Pulmonary artery endothelial cell (primary cell): Measurements from ENCODE around the gene BRCA2. TPM values are rescaled to one million over a fixed set of nuclear protein-coding genes. Genes with fewer than 3 reads are reported as not detected.
A peak's percentile ranks its signal among the peaks of the same experiment; 100 is the strongest.

ENCODE experiments used
- DNase-seq: peaks from one replicate; pipeline ENCODE4 v3.0.0-alpha.2; 2011; ENCODE audit warnings: low read depth, low spot score
- total RNA-seq: library from RNA; depleted of rRNA; stranded (reverse); fragments of >200 nt; gene quantifications from 2 replicates; pipeline ENCODE4 v1.2.3, GENCODE V29; 2014

The BRCA2 gene, protein sequence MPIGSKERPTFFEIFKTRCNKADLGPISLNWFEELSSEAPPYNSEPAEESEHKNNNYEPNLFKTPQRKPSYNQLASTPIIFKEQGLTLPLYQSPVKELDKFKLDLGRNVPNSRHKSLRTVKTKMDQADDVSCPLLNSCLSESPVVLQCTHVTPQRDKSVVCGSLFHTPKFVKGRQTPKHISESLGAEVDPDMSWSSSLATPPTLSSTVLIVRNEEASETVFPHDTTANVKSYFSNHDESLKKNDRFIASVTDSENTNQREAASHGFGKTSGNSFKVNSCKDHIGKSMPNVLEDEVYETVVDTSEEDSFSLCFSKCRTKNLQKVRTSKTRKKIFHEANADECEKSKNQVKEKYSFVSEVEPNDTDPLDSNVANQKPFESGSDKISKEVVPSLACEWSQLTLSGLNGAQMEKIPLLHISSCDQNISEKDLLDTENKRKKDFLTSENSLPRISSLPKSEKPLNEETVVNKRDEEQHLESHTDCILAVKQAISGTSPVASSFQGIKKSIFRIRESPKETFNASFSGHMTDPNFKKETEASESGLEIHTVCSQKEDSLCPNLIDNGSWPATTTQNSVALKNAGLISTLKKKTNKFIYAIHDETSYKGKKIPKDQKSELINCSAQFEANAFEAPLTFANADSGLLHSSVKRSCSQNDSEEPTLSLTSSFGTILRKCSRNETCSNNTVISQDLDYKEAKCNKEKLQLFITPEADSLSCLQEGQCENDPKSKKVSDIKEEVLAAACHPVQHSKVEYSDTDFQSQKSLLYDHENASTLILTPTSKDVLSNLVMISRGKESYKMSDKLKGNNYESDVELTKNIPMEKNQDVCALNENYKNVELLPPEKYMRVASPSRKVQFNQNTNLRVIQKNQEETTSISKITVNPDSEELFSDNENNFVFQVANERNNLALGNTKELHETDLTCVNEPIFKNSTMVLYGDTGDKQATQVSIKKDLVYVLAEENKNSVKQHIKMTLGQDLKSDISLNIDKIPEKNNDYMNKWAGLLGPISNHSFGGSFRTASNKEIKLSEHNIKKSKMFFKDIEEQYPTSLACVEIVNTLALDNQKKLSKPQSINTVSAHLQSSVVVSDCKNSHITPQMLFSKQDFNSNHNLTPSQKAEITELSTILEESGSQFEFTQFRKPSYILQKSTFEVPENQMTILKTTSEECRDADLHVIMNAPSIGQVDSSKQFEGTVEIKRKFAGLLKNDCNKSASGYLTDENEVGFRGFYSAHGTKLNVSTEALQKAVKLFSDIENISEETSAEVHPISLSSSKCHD (N-terminal part only)
- 7.0 and 10.6 TPM in 2 replicates for total RNA-seq

DNA sequence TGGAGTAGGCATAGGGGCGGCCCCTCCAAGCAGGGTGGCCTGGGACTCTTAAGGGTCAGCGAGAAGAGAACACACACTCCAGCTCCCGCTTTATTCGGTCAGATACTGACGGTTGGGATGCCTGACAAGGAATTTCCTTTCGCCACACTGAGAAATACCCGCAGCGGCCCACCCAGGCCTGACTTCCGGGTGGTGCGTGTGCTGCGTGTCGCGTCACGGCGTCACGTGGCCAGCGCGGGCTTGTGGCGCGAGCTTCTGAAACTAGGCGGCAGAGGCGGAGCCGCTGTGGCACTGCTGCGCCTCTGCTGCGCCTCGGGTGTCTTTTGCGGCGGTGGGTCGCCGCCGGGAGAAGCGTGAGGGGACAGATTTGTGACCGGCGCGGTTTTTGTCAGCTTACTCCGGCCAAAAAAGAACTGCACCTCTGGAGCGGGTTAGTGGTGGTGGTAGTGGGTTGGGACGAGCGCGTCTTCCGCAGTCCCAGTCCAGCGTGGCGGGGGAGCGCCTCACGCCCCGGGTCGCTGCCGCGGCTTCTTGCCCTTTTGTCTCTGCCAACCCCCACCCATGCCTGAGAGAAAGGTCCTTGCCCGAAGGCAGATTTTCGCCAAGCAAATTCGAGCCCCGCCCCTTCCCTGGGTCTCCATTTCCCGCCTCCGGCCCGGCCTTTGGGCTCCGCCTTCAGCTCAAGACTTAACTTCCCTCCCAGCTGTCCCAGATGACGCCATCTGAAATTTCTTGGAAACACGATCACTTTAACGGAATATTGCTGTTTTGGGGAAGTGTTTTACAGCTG lies at the start of gene BRCA2, which contains the start of gene ZAR1L:
TSS of gene BRCA2 (plus strand) at position 271 of the 790 bp plus-strand sequence. CDS start 953 bp downstream, outside the sequence.
TSS of gene ZAR1L (minus strand) at position 126 of the 790 bp plus-strand sequence. CDS start 3,438 bp downstream, outside the sequence.
- peak; percentile 71 for DNase-seq

DNA sequence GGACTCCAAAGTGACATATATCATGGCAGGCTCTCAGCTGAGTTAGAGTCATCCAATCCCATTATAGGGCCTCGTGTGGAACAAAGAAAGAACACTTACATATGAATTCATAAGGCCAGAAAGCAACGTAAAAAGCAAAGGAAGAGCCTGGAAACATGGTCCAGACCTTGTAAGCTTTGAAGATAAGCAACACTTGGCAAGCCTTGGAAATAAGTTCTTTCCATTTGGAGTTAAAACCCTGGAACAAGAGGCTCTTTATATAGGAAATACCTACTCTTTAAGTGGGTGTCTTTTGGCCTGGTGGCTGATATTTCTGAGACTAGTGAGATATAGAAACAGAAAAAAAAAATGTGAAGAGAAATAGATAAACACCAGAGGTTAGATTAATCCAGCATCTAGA lies 49.6 kb upstream of the BRCA2 start:
- no peak for DNase-seq

DNA sequence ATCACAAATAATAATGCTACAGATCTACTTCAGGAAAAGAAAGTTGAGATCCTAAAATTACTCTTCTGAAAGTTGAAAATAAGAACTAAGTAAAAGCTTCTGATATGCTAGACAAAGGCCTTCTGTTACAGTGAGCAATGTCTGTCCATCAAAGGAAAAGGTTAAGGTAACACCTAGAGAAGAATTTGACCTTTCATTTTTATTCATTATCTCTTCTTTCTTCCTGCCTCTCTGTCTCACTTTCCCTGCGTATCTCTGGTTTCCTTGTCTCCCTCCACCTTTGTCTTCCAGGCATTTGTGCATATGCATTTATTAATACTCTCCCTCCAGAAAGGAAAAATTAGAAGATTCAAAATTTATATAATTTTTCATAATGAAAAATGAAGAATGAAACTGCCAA lies 49.2 kb upstream of the BRCA2 start:
- no peak for DNase-seq

DNA sequence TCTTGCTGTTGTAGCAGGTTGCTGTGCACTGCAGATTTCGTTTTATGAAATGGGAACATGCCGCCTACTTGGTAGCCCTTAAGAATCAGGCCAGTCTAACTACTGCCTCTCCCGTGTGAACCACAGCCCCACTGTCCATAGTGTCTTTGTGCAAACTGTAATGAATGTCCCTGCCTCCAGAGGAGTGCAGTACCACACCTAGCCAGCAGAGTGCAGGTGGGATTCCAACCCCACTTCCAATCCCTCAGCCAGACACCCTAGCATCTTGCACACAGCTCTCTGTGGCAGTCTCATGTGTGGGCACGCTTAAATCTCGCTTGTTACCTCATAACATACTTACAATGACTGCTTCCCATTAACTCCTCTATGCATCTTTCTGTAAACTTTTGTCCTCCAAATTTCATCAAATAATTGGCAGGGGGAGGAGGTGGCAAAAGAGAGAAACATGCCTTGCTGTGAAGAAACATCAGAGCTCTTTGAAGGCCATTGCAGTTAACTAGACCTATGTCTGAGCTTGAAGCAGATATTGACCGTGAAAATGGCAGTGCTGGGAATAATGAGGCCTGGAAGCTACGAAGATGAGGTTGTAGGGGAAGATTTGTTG lies 47.4 kb upstream of the BRCA2 start:
- no peak for DNase-seq

DNA sequence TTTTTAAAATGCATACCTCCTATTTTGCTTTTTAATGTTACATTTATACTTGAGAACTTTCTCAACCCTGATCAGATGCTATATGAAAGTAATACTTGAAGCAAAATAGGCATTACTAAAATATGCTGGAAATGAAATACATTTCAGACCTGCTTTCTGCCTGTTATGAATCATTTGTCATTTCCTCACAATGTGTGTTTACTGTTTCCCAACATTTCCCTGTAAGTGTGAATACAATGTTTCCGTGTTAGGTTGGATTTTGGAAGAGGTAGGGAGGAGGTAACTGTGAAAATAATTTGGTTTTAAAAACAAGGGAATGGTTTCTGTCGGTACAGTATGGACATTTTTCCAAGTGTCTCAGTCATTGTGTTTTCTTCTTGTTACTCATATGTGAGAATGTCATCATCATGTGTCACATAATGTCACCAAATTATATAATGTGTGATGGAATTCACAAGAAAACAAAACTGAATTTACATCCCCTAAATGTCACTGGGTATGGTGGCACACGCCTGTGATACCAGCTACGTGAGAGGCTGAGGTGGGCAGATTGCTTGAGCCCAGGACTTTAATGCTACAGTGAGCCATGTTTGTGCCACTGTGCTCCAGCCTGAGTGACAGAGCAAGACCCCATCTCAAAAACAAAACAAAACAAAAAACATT lies 43.2 kb upstream of the BRCA2 start:
- DNase-seq: peak; percentile 30

DNA sequence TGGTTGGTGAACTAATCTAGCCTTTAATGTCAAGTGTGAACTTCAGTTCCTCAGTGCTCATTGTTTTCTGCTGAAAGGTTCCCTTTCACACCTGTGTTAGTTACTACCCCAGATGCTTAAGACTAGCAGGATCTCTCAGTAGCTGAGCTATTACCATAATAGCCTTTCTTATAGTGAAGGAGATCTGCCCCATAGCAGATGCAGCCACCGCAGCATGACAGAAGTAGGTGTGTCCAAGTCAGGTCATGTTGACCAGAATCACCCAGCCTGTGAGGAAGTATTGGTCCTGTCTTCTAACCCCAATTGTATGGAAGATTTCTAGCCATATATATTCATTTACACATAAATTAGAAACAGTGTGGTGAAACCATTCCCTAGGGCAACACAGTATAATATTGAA lies 37.5 kb upstream of the BRCA2 start:
- DNase-seq: no peak

DNA sequence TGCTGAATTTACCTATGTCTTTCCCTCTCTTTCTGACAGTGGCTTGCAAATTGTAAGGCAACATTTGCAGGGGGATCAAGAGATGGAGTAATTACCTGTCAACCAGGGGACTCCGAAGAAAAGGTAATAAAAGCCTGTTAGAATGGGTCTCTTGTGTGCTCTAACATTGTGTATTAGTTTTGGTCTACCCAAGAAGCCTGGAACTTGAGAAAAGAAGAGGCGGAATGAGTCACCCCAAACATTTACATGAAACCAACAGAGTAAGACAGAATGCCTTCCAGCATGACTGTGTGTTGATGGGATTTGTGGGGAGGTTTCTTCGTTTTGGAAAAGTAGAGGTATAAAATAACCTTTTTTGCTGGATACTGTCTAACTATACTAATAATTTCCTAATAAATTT lies 36.9 kb upstream of the BRCA2 start:
- DNase-seq: no peak

DNA sequence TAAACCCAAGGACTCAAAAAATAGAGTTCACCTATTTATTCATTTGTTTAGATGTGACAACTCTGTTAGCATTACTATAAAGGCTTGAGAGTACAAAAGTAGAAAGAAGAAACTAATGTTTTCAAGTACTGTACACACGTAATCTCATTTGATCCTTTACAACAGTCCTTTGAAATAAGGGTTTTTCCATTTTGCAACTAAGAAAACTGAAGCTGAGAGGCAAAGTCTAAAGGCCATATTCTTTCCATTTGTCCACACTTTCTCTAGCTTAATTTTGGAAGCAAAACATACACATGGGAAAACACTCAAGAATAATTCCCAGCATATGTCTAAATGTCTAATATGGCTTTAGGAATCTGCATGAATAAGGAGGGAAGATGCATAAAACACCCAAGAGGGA lies 34.2 kb upstream of the BRCA2 start:
- DNase-seq: no peak

DNA sequence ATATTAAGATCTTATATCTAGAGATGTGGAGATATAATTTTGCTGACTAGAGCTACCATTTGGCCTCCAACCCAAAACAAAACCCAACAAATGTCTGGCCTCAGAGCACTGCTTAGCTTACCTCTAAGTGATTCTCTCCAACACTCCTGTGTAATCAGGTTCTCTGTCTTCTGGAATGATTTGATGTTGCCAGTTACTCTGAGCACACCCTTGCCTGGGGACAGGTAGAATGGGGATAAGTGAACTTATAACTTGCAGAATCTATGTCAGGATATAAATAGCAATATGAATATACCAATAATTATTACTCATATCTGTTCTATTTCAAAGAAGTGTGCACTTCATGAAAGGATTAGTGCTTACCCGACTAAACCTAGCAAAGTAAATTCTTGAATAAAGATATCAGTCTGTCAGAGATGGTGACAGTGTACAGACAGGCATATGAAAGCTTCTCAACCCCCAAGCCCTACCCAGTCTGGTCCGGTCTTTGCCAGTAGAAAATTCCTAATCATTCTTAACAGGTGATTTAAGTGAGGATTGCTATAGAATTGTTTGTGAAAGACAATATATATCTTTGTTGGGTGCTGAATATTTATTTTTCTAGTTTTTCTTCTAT lies 33.1 kb upstream of the BRCA2 start:
- no peak for DNase-seq

DNA sequence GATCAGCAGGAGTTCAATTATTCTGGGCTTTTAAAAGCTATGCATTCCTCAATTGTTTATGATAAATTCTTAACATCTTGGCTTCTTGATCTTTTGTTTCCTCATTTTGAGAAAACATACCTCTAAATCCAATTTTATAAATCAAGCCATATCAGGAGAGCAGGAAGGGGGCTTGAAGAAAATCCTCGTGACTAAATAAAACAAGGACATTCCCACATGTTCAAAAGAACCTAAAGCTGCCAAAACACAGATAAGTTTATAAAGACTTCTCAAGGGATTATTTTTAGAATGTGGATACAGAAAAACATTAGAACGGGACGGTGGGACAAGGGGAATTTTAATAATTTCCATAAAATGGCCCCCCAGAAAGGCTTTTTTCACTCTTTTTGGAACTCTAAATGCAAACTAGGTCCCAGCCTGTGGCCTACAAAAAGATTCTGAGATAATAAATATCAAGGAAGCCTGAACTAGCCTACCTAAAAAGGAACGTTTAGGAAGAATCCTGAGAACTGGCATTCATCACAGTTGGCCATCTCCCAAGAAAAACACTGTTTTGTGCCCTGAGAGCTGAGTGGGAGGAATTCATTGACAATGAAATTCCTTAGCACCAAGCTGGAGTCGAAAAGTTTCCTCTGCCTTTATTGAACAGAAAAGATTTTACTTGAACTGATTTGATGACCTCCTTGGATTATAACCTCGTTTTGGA lies 30.2 kb upstream of the BRCA2 start:
- DNase-seq: peak; percentile 90

DNA sequence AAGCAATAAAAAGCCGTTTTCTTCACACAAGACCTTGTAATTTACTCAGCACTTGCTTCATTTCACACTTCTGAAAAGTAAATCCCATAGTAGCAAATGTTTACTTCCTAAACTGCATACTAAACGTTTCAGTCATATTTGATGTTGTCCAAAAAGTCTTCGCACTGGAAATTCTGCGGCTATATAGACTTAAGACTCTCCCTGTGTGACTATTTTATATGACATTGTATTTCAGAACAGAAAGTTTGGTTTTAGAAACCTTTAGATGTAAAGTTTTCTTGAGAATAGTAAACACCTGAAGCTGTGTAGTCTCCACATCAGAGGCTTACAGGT lies 29.7 kb upstream of the BRCA2 start:
- no peak for DNase-seq

DNA sequence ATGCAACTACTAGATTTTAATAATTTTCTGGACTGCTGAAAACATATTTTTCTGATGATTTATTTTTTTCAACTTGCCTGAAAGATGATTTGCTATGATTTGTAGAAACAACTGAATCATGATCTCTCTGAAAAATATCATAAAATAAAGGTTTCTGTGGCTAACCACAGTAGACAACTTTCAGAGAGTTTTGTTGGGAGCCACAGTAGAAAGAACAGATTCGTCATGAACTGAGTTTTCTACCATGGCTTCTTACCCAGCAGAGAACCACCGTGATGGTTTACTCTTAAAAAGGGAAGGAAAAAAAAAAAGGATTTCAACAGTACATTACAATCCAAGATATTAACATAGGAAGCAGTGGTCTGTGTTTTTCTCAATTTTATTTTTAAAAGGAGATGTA lies 18.1 kb upstream of the BRCA2 start:
- no peak for DNase-seq

DNA sequence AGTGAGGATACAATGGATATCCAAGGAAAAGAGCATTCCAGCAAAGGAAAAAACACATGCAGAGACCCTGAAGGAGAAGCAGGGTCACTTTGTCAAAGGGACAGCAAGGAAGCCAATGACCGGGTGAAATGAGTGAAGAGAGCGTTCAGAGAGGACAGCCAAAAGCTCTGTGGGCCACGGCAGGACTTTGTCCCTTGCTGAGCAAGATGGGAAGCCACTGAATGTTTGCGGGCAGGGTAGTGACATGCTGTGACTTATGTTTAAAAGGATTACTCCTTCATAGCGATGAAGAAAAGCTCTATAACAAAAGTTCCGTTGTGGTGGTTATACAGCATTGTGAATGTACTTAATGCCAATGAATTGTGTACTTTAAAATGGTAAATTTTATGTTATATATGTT lies 16.6 kb upstream of the BRCA2 start:
- no peak for DNase-seq

DNA sequence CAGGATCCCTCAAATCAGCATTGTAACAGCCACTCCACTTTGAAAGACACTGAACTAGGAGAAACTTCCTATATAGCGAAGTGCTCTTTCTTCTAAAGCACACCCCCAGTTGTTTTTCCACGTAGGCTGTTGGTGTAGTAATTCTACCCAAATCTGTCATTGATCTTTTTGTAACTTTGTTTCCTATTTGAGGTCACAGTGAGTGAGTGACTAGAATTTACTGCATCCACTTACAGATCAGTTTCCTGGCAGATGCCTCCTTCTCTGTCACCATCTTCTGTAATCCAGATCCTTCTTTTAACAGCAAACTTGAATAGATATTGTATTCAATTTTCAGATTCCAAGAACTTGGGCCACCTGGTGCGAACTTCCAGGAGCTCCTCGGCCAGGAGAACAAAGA lies 15.4 kb upstream of the BRCA2 start:
- DNase-seq: no peak

DNA sequence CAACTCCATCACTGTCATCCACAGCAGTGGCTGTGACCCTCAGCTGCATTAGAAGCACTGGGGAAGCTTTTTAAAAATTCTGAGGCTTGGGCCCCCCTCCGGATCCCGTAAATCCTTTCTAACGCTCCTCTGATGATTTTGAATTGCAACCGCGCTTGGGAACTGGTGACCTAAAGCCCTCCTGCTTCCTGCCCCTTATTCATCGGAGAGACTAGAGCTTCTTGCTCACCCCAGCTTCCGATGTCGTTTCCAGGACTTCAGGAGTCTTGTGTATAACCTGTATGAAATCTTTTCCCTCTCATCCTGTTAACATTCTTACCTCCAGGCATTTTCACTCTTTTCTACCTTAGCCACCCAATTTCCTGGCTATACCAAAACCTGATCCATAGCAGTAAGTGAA lies 14.9 kb upstream of the BRCA2 start:
- no peak for DNase-seq

DNA sequence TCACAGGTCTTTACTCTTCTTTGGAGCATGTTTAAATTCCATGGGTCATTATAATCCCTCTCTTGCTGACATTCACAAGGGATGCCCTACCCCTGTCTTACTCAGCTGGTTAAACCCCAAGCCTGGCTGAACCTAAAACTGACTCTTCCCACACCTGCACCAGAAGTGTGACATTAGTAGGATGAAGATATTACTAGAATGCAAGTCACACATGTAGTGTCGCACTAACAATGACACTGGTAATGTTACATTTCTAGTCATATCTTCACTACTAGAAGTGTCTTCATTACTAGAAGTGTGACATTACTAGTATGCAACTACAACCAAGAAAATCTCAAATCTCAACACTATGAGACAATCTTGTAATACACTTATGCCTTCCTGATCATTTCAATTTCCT lies 14.4 kb upstream of the BRCA2 start:
- no peak for DNase-seq

DNA sequence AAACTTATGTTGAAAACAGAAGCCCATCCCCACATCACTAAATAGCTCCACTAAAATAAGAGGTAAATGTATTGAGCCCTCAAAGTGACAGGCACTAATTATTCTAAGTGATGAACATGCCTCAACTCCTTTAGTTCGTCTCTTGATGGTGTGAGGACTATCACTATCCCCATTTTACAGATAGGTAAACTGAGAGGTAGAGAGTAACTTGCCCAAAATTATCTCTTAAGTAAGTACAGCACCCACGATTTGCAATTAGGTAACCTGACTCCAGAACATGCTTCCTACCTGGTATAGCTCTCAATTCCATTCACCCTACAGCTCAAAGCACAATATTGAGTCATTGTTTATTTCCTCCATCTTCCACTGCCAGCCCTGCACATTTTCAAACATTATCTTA lies 12.8 kb upstream of the BRCA2 start:
- DNase-seq: no peak

DNA sequence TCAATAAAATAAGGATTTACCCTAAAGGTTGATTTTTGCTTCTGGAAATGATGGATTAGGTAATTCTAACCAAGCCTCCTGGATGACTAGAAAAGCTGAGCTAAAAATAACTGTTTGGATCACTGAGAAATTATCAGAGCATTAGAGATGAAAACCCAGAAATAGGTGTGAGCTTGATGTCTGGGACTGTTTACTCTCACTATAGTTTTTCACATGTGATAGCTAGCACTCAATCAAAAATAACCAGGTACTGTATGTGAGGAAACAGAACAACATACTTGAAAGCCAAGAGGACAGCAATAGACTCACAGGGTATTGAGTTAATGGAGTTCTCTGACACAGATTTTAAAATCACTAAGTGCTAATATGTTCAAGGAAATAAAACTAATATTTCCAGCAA lies 9.7 kb upstream of the BRCA2 start:
- DNase-seq: no peak
